ENCODE results near the gene SMC4. TPM values are rescaled to one million over a fixed set of nuclear protein-coding genes. Genes with fewer than 3 reads are reported as not detected.
A peak's percentile ranks its signal among the peaks of the same experiment; 100 is the strongest.
"Not testable (repeated sequence)": the region's sequence is repeated elsewhere in the genome, so short reads cannot be mapped to it uniquely, and the experiment has no call there.

The SMC4 gene
- total RNA-seq (ENCODE audit: low replicate concordance), result 48.7 and 130 TPM in 2 replicates

DNA sequence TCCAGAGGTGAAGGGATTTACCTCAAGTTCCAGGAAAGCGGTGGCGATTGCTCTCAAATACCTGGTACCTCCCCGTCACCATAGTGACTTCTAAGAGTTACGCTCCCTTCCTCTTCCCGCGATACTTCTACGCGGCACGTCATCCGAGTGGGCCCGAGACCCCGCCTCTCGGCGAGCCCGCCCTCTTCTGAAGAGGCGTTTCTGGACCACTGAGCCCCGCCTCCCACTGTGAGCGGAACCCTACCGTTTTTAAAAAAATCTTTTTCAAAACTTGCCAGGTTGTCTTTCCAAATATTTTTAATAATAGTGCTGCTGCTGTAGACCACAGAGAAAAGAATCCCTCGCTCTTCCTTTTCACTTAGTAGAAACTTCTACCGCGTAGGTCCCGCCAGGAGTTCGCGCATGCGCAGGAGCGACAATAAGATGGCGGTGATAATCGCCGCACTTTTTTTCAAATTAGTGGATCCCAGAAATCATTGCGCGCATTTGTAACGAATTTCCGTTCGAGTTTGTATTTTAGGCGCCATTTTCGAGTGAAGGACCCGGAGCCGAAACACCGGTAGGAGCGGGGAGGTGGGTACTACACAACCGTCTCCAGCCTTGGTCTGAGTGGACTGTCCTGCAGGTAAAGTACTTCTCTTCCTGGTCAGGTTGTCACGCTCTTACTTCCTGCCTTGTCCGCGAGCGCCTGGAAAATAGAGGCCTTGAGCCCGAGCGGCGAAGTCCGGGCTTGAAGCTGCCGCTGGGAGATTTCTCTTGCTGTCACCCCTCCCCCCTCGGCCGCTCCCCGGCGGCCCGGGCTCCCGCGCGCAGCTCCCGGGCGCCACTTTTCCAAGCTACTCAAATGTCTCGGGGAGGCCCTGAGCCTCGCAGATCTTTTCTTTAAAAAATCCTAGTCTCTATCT lies at the start of gene SMC4, which contains the start of gene IFT80:
Gene SMC4, plus strand, starts transcription at position 526 of the 905 bp plus-strand sequence. CDS start 1,177 bp downstream, outside the sequence.
Gene IFT80, minus strand, starts transcription at position 101 of the 905 bp plus-strand sequence. CDS start 14,625 bp downstream, outside the sequence.
- H3K4me3 ChIP-seq (ENCODE audit: low read depth, low read length), result peak within 1 kb of the TSS; percentile 99
- peak; percentile 97 for DNase-seq (ENCODE audit: low read depth)
- TF ChIP-seq, protein P1, sequence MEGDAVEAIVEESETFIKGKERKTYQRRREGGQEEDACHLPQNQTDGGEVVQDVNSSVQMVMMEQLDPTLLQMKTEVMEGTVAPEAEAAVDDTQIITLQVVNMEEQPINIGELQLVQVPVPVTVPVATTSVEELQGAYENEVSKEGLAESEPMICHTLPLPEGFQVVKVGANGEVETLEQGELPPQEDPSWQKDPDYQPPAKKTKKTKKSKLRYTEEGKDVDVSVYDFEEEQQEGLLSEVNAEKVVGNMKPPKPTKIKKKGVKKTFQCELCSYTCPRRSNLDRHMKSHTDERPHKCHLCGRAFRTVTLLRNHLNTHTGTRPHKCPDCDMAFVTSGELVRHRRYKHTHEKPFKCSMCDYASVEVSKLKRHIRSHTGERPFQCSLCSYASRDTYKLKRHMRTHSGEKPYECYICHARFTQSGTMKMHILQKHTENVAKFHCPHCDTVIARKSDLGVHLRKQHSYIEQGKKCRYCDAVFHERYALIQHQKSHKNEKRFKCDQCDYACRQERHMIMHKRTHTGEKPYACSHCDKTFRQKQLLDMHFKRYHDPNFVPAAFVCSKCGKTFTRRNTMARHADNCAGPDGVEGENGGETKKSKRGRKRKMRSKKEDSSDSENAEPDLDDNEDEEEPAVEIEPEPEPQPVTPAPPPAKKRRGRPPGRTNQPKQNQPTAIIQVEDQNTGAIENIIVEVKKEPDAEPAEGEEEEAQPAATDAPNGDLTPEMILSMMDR (IDR thresholded peaks at IDR 0.05; ENCODE audit: insufficient read depth, low read length), result no peak

DNA sequence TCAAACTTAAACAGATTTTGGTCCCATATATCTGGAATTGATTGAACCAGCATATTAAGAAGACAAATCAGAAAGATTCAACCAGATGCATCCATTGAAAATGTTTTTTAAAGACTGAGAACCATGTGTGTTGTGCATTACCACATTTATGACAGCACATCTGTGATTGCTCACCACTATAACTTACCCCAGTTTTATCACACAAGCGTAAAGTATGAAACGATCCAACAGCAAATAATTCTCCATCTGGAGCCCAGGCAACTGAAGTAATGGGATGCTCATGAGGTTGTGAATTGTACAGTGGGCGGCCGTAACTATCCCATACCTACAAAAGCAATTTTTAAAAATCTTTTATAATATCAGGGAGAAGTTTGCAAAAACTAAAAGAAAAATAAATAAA lies 43.6 kb upstream of the SMC4 start:
- no peak for DNase-seq (ENCODE audit: low read depth)
- no peak overlapping the region for H3K4me3 ChIP-seq (ENCODE audit: low read depth, low read length)
- TF ChIP-seq, protein P1 (IDR thresholded peaks at IDR 0.05; ENCODE audit: insufficient read depth, low read length), result no peak

DNA sequence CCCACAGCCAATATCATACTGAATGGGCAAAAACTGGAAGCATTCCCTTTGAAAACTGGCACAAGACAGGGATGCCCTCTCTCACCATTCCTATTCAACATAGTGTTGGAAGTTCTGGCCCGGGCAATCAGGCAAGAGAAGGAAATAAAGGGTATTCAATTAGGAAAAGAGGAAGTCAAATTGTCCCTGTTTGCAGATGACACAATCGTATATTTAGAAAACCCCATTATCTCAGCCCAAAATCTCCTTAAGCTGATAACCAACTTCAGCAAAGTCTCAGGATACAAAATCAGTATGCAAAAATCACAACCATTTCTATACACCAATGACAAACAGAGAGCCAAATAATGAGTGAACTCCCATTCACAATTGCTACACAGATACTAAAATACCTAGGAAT lies 36.6 kb upstream of the SMC4 start:
- DNase-seq (ENCODE audit: low read depth); H3K4me3 ChIP-seq (ENCODE audit: low read depth, low read length): not testable (repeated sequence)

DNA sequence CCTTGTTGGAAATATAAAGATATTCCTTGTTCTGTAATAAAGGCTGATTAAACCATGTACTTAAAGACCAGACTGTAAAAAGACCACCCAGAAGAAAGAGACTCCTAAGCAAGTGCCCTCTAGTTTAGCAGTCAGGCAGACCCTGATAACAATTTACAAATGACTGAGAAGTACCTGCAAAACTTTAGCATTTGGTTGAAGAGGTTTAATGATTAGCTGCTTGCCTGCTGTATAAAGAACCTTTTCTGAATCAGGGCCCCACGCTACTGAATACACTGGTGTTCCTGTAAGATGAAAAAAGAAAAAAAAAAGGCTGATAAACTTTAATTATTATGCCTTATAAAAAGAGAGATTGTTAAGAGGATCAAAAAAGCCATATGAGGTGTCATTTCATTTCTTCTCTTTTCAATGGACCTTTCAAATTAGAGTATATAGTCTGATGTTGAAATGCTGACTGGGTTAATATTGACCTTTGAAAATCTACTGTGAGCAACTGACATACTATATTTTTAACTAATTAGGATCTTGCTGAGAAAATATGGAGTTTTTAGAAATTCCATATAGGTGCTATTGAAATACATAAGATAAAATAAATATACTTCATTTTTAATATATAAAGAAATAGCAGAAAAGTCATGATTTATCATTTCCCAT lies 33.5 kb upstream of the SMC4 start:
- no peak for DNase-seq (ENCODE audit: low read depth)
- no peak overlapping the region for H3K4me3 ChIP-seq (ENCODE audit: low read depth, low read length)
- TF ChIP-seq, protein P1 (IDR thresholded peaks at IDR 0.05; ENCODE audit: insufficient read depth, low read length), result no peak

DNA sequence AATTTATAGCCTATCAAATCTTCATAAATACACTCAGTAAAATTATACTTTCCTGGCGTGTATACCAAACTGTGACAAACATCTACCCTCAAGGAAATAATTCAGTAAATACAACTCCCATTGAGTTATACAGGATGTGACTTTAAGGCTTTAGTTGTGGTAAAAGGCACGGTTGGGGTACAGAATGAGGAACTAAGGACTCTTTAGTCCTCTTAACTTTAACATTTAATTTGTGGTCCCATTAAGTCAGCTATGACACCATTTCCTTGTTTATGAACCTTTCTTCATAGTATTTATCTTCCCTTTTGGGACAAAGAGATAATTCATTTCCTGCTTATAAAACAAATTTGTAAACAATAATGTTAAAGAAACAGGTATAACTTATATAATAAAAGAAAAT lies 30.6 kb upstream of the SMC4 start:
- no peak overlapping the region for H3K4me3 ChIP-seq (ENCODE audit: low read depth, low read length)
- DNase-seq (ENCODE audit: low read depth), result no peak
- TF ChIP-seq, protein P1 (IDR thresholded peaks at IDR 0.05; ENCODE audit: insufficient read depth, low read length), result no peak

DNA sequence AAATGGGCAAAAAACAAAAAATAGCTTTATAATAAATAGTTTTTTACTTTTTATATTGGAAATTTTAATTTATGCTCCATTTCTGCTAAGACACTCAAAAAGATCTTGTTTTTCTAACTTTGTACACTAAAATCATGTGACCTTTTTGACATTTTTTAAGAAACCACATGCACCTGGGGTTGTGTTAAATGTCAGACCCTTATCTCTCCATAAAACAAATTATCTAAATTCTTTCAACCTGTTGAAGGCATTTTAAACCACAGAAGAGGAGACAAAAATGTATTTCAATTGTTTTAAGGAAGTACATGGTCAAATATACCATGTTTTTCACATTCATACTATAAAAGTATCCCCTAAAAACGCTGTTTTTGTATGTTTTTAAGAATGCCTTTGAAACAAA lies 29.7 kb upstream of the SMC4 start:
- no peak overlapping the region for H3K4me3 ChIP-seq (ENCODE audit: low read depth, low read length)
- TF ChIP-seq, protein P1 (IDR thresholded peaks at IDR 0.05; ENCODE audit: insufficient read depth, low read length), result no peak
- no peak for DNase-seq (ENCODE audit: low read depth)

Data from fibroblast of the aortic adventitia (primary cell).